Measurements from ENCODE around the gene NFKBIB. TPM values are rescaled to one million over a fixed set of nuclear protein-coding genes. Genes with fewer than 3 reads are reported as not detected.

NFKBIB gene
- total and polyA plus RNA-seq, 2 of the 13 experiments (the other 11 are each of a cell fraction or from before 2014, with no cell fraction given): 8.6 to 14.9 TPM

- TF ChIP-seq ZNF382 (CRISPR knock-in tag; IDR thresholded peaks at IDR 0.05; ENCODE audit: borderline replicate concordance) (no peak), ZNF557 (CRISPR knock-in tag; IDR thresholded peaks at IDR 0.05) (no peak), ZNF441 (CRISPR knock-in tag; IDR thresholded peaks at IDR 0.05; ENCODE audit: borderline replicate concordance) (no peak)
These were observed 31.7 kb downstream of the NFKBIB start (continued) for GRCh38 chr19:38931521-38931793.

GRCh38 chr19:38932425-38933179 lies 32.8 kb downstream of the NFKBIB start:
- H3K36me3 ChIP-seq (replicated peaks in 1 of 2; ENCODE audit: control insufficient read depth in 1 of 2, insufficient read depth in 2 of 2, low read length in 2 of 2): no peaks in the 10 kb centered on the region; a peak in 2 of 5 replicates
- CTCF ChIA-PET (ENCODE audit: low intra/inter-chr PET ratio, low total read pairs): no interaction called here
- BruUV-seq (replicated peaks): no TSS peak
- H3K4me1 ChIP-seq (ENCODE audit: insufficient read depth, low read length): peaks cover 50% of the 10 kb centered on the region
- 0 out of 2 replicates have a peak, but pooled peaks cover 5% of the 10 kb centered on the region for H3K9me3 ChIP-seq (ENCODE audit: low read length)
- POLR2A ChIA-PET: interaction anchor here (1.2 to 2.9 kb wide), 5 partner anchors 32 to 529 kb away, joined by 3 to 14 read pairs (median 11); partner anchors contain the start of genes ECH1, EIF3K, FAM98C and NFKBIB
- in situ Hi-C loops (cut with HindIII; ENCODE audit: extremely low pct_ligation_motif_present, low pct_unique_long_range_greater_than_20kb) (no loop called here), intact Hi-C loops (cut with micrococcal nuclease; ENCODE audit: unreplicated experiment) (loop anchor here (5.0 kb wide), 2 partner anchors 200 to 275 kb away; no protein-coding TSS in a partner anchor)
- H4K20me1 ChIP-seq (ENCODE audit: insufficient read depth, low read length): no peaks in the 10 kb centered on the region; the same call in 1 of the 2 replicates
- no peak overlapping the region for H3K9ac ChIP-seq (ENCODE audit: insufficient read depth, low read depth, low read length)
- no peak overlapping the region for H3K27ac ChIP-seq (ENCODE audit: extremely low read length, insufficient read depth, low read length)
- FAIRE-seq (no peak), DNase-seq (ENCODE audit: low spot score) (peak; percentile 63), ATAC-seq (no peak)
- WGBS (ENCODE audit: low lambda C conversion rate): 95% methylated on average over 16 of the region's 29 CpGs
- no peaks in the 10 kb centered on the region for H3K27me3 ChIP-seq (ENCODE audit: control insufficient read depth in 1 of 2, insufficient read depth in 2 of 2, low read length in 2 of 2)
- H3K4me3 ChIP-seq (replicated peaks in 1 of 3; ENCODE audit: insufficient read depth in 1 of 3, low read depth in 2 of 3, low read length in 3 of 3): no peak overlapping the region
- H3K79me2 ChIP-seq (ENCODE audit: insufficient read depth, low read length): peaks cover 31% of the 10 kb centered on the region
- peak overlapping the region; percentile 83; the same call in 1 of the 2 replicates for H3K4me2 ChIP-seq (ENCODE audit: low read depth, low read length)
- H2AFZ ChIP-seq (ENCODE audit: low read length): no peak overlapping the region
- no peak for TF ChIP-seq MXD3 (CRISPR knock-in tag; IDR thresholded peaks at IDR 0.05)
- 0 out of 2 replicates have a peak, but pooled peaks have one; percentile 9 for TF ChIP-seq SALL1 (CRISPR knock-in tag; IDR thresholded peaks at IDR 0.05)
- TF ChIP-seq ZNF800 (CRISPR knock-in tag; IDR thresholded peaks at IDR 0.05): no peak
- no peak for TF ChIP-seq ZNF431 (CRISPR knock-in tag; IDR thresholded peaks at IDR 0.05; ENCODE audit: borderline replicate concordance, low read depth)
- TF ChIP-seq FOXM1 (CRISPR knock-in tag; IDR thresholded peaks at IDR 0.05): no peak
- TF ChIP-seq FOXO1 (CRISPR knock-in tag; IDR thresholded peaks at IDR 0.05): no peak
- TF ChIP-seq ZNF160 (CRISPR knock-in tag; IDR thresholded peaks at IDR 0.05): no peak
- peak; percentile 62; the same call in 1 of the 2 replicates for TF ChIP-seq ZBTB38 (CRISPR knock-in tag; IDR thresholded peaks at IDR 0.05)
- no peak for TF ChIP-seq GABPB1 (CRISPR knock-in tag; IDR thresholded peaks at IDR 0.05)
- TF ChIP-seq SOX6 (IDR thresholded peaks at IDR 0.05): no peak
- no peak for TF ChIP-seq SOX6 (CRISPR knock-in tag; IDR thresholded peaks at IDR 0.05)
- no peak for TF ChIP-seq ZNF317 (CRISPR knock-in tag; IDR thresholded peaks at IDR 0.05)
- TF ChIP-seq DNMT1 (CRISPR knock-in tag; IDR thresholded peaks at IDR 0.05): 0 out of 2 replicates have a peak, but pooled peaks have one; percentile 5
- no peak for TF ChIP-seq ZMYM2 (CRISPR knock-in tag; IDR thresholded peaks at IDR 0.05)
- TF ChIP-seq RAD21 (CRISPR knock-in tag; IDR thresholded peaks at IDR 0.05): no peak
- TF ChIP-seq KDM5B (CRISPR knock-in tag; IDR thresholded peaks at IDR 0.05; ENCODE audit: borderline replicate concordance): no peak
- TF ChIP-seq ZNF326 (CRISPR knock-in tag; IDR thresholded peaks at IDR 0.05; ENCODE audit: borderline replicate concordance): no peak
- TF ChIP-seq PLRG1 (conservative IDR thresholded peaks at IDR 0.05): no peak
- peak; percentile 34; the same call in 1 of the 2 replicates for TF ChIP-seq RXRA (CRISPR knock-in tag; IDR thresholded peaks at IDR 0.05)
